ENCODE results near the gene RABEP2. TPM values are rescaled to one million over a fixed set of nuclear protein-coding genes. Genes with fewer than 3 reads are reported as not detected.

Gene RABEP2
- total RNA-seq, 1 experiment from 2014 or later = 13.4 TPM

DNA sequence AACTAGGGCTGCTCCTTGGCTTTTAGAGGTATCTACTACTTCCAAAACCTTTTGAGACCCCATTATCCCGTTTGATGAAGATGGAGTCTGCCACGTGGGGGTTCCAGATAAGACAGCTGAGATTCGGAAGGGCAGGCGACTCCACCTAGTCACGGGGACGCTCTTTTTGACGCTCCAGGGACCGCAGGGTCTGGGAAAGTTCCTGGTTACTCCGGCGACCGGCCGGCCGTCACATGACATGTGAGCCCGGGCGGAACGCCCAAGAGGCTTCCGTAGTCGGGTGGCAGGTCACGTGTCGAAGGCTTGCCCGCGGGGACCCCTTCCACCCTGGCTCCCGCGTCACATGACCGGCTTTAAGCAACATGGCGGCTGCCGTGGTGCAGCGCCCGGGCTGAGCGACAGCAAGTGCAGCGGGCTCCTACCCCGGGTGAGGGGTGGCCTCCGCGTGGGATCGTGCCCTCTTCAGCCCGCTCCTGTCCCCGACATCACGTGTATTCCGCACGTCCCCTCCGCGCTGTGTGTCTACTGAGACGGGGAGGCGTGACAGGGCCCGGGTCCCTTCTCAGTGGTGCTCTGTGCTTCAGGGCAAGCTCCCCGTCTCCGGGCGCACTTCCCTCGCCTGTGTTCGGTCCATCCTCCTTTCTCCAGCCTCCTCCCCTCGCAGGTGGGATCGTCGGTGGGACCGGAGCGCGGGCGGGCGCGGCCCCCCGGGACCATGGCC lies 49.6 kb upstream of the RABEP2 start, which contains the start of gene SPNS1:
TSS of gene SPNS1 (plus strand) at position 342 of the 721 bp plus-strand sequence. CDS start at position 716, 374 bp downstream.
- peak within 1 kb of the TSS; percentile 82 for H3K9ac ChIP-seq (ENCODE audit: low read length)
- peaks cover 6 to 18% of the 10 kb centered on the region in 2 experiments; a peak in 3 of 4 replicates for H3K4me1 ChIP-seq (ENCODE audit: control insufficient read depth in 1 of 2, insufficient read depth in 2 of 2, low read length in 2 of 2)
- RAD21 ChIA-PET (ENCODE audit: low non-redundant PET in 1 of 2, low total read pairs in 2 of 2, uncharacterized antibody in 2 of 2, unreplicated experiment in 2 of 2) = no interaction called here
- BruUV-seq (replicated peaks) = no TSS peak
- H3K9me2 ChIP-seq (ENCODE audit: insufficient read depth) = no peaks in the 10 kb centered on the region
- H3K36me3 ChIP-seq (ENCODE audit: control insufficient read depth in 1 of 2, insufficient read depth in 2 of 2, low read length in 2 of 2) = no peaks in the 10 kb centered on the region
- H3K4me2 ChIP-seq (ENCODE audit: low read length) = peak within 1 kb of the TSS; percentile 88
- H3K27me3 ChIP-seq (ENCODE audit: insufficient read depth, low read length) = no peaks in the 10 kb centered on the region
- ATAC-seq = peak; percentile 83
- CTCF ChIA-PET = interaction anchor here (0.9 to 1.3 kb wide), 3 partner anchors 24 to 128 kb away, joined by 3 to 5 read pairs (median 4); partner anchors contain the start of genes NFATC2IP and TUFM
- H3K79me2 ChIP-seq (ENCODE audit: insufficient read depth, low read length) = peaks cover 11% of the 10 kb centered on the region; the same call in 1 of the 2 replicates
- H3K9me3 ChIP-seq (ENCODE audit: control insufficient read depth in 1 of 2, insufficient read depth in 1 of 2, low read depth in 1 of 2, low read length in 2 of 2) = no peaks in the 10 kb centered on the region
- H3K27ac ChIP-seq (ENCODE audit: low read depth, low read length) = peak within 1 kb of the TSS; percentile 34
- H2AFZ ChIP-seq (ENCODE audit: low read depth, low read length, poor library complexity, severe bottlenecking) = no peak within 1 kb of the TSS
- TF ChIP-seq TCF7L2 (IDR thresholded peaks at IDR 0.05; ENCODE audit: borderline replicate concordance, extremely low read depth, insufficient read depth, insufficient read length) (peak; percentile 62), SP1 (IDR thresholded peaks at IDR 0.05; ENCODE audit: low read depth) (peak; percentile 85), YY1 (IDR thresholded peaks at IDR 0.05; ENCODE audit: extremely low read depth, insufficient replicate concordance, low read depth, low read length) (peak; percentile 98), ZBTB33 (IDR thresholded peaks at IDR 0.05; ENCODE audit: extremely low read depth, insufficient replicate concordance, low read length) (peak; percentile 86), SRF (IDR thresholded peaks at IDR 0.05; ENCODE audit: low read depth) (no peak), CBX3 (IDR thresholded peaks at IDR 0.05; ENCODE audit: low read depth) (peak; percentile 91), ZFX (IDR thresholded peaks at IDR 0.05) (peak; percentile 67; the same call in 1 of the 2 replicates), RAD21 (IDR thresholded peaks at IDR 0.05; ENCODE audit: low read depth) (no peak), ATF3 (IDR thresholded peaks at IDR 0.05) (no peak), SIN3A (IDR thresholded peaks at IDR 0.05; ENCODE audit: low read depth) (peak; percentile 98), EZH2 (IDR thresholded peaks at IDR 0.05) (no peak), POLR2A (IDR thresholded peaks at IDR 0.05; ENCODE audit: borderline replicate concordance, extremely low read depth, insufficient read depth, insufficient read length) (peak; percentile 49), POLR2AphosphoS5 (IDR thresholded peaks at IDR 0.05; ENCODE audit: low read depth, low read length) (peak; percentile 66), MAX (IDR thresholded peaks at IDR 0.05) (peak; percentile 92), JUND (IDR thresholded peaks at IDR 0.05) (peak; percentile 38; the same call in 1 of the 2 replicates)
- TF ChIP-seq, protein P1, sequence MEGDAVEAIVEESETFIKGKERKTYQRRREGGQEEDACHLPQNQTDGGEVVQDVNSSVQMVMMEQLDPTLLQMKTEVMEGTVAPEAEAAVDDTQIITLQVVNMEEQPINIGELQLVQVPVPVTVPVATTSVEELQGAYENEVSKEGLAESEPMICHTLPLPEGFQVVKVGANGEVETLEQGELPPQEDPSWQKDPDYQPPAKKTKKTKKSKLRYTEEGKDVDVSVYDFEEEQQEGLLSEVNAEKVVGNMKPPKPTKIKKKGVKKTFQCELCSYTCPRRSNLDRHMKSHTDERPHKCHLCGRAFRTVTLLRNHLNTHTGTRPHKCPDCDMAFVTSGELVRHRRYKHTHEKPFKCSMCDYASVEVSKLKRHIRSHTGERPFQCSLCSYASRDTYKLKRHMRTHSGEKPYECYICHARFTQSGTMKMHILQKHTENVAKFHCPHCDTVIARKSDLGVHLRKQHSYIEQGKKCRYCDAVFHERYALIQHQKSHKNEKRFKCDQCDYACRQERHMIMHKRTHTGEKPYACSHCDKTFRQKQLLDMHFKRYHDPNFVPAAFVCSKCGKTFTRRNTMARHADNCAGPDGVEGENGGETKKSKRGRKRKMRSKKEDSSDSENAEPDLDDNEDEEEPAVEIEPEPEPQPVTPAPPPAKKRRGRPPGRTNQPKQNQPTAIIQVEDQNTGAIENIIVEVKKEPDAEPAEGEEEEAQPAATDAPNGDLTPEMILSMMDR (IDR thresholded peaks at IDR 0.05 in 2 of 3, conservative IDR thresholded peaks at IDR 0.05 in 1 of 3; ENCODE audit: borderline replicate concordance in 1 of 3, insufficient read depth in 1 of 3, low read depth in 2 of 3, low read length in 2 of 3) = no peak
- POLR2A ChIA-PET = no interaction called here
- intact Hi-C loops (cut with micrococcal nuclease) = loop anchor here (10.0 kb wide), 1 partner anchor 280 kb away; no protein-coding TSS in a partner anchor
- H4K20me1 ChIP-seq (ENCODE audit: insufficient read depth) = no peaks in the 10 kb centered on the region
- peak; percentile 92 for DNase-seq (ENCODE audit: low read depth, low spot score)
- peak within 1 kb of the TSS; percentile 97 for H3K4me3 ChIP-seq (replicated peaks in 1 of 2; ENCODE audit: low read depth in 1 of 2, low read length in 2 of 2)

Measured in HCT116 (cell line).